WTC11 (cell line): ENCODE measurements around the gene IL16.

Experiments
- CTCF ChIP-seq: fragments of 200-600 bp; IDR thresholded peaks from 2 replicates; pipeline ENCODE4 v1.8.0; 2022; ENCODE audit warnings: antibody characterized with exemption
- NFYB ChIP-seq: sonication (generic); formaldehyde crosslinking; conservative IDR thresholded peaks from 2 replicates; pipeline ENCODE4 v1.8.0; 2022; ENCODE audit warnings: low read depth, missing genetic modification reagents
- TF ChIP-seq, protein P1 (sequence below): sonication (generic); formaldehyde crosslinking; IDR thresholded peaks from 2 replicates; pipeline ENCODE4 v1.8.0; 2022; ENCODE audit warnings: missing genetic modification reagents
- TF ChIP-seq, protein P2 (sequence below): fragments of 250-450 bp; sonication (Bioruptor Pico); IDR thresholded peaks from 2 replicates; pipeline ENCODE4 v1.9.0; 2021; ENCODE audit warnings: mild to moderate bottlenecking
- TF ChIP-seq, protein P3 (sequence below): sonication (generic); formaldehyde crosslinking; IDR thresholded peaks from 2 replicates; pipeline ENCODE4 v1.8.1; 2023; ENCODE audit warnings: mild to moderate bottlenecking, missing genetic modification reagents

GRCh38 chr15:81313686-81314085 lies 117.0 kb downstream of the IL16 start:
- TF ChIP-seq CTCF (no peak), NFYB (CRISPR knock-in tag) (no peak)
- TF ChIP-seq, protein P1, sequence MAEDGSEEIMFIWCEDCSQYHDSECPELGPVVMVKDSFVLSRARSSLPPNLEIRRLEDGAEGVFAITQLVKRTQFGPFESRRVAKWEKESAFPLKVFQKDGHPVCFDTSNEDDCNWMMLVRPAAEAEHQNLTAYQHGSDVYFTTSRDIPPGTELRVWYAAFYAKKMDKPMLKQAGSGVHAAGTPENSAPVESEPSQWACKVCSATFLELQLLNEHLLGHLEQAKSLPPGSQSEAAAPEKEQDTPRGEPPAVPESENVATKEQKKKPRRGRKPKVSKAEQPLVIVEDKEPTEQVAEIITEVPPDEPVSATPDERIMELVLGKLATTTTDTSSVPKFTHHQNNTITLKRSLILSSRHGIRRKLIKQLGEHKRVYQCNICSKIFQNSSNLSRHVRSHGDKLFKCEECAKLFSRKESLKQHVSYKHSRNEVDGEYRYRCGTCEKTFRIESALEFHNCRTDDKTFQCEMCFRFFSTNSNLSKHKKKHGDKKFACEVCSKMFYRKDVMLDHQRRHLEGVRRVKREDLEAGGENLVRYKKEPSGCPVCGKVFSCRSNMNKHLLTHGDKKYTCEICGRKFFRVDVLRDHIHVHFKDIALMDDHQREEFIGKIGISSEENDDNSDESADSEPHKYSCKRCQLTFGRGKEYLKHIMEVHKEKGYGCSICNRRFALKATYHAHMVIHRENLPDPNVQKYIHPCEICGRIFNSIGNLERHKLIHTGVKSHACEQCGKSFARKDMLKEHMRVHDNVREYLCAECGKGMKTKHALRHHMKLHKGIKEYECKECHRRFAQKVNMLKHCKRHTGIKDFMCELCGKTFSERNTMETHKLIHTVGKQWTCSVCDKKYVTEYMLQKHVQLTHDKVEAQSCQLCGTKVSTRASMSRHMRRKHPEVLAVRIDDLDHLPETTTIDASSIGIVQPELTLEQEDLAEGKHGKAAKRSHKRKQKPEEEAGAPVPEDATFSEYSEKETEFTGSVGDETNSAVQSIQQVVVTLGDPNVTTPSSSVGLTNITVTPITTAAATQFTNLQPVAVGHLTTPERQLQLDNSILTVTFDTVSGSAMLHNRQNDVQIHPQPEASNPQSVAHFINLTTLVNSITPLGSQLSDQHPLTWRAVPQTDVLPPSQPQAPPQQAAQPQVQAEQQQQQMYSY (CRISPR knock-in tag), result no peak
- TF ChIP-seq, protein P2, sequence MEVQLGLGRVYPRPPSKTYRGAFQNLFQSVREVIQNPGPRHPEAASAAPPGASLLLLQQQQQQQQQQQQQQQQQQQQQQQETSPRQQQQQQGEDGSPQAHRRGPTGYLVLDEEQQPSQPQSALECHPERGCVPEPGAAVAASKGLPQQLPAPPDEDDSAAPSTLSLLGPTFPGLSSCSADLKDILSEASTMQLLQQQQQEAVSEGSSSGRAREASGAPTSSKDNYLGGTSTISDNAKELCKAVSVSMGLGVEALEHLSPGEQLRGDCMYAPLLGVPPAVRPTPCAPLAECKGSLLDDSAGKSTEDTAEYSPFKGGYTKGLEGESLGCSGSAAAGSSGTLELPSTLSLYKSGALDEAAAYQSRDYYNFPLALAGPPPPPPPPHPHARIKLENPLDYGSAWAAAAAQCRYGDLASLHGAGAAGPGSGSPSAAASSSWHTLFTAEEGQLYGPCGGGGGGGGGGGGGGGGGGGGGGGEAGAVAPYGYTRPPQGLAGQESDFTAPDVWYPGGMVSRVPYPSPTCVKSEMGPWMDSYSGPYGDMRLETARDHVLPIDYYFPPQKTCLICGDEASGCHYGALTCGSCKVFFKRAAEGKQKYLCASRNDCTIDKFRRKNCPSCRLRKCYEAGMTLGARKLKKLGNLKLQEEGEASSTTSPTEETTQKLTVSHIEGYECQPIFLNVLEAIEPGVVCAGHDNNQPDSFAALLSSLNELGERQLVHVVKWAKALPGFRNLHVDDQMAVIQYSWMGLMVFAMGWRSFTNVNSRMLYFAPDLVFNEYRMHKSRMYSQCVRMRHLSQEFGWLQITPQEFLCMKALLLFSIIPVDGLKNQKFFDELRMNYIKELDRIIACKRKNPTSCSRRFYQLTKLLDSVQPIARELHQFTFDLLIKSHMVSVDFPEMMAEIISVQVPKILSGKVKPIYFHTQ (CRISPR knock-in tag), result no peak
- TF ChIP-seq, protein P3, sequence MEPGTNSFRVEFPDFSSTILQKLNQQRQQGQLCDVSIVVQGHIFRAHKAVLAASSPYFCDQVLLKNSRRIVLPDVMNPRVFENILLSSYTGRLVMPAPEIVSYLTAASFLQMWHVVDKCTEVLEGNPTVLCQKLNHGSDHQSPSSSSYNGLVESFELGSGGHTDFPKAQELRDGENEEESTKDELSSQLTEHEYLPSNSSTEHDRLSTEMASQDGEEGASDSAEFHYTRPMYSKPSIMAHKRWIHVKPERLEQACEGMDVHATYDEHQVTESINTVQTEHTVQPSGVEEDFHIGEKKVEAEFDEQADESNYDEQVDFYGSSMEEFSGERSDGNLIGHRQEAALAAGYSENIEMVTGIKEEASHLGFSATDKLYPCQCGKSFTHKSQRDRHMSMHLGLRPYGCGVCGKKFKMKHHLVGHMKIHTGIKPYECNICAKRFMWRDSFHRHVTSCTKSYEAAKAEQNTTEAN (CRISPR knock-in tag), result no peak
